ENCODE data around the gene TGFBR2.

TGFBR2 gene

DNA sequence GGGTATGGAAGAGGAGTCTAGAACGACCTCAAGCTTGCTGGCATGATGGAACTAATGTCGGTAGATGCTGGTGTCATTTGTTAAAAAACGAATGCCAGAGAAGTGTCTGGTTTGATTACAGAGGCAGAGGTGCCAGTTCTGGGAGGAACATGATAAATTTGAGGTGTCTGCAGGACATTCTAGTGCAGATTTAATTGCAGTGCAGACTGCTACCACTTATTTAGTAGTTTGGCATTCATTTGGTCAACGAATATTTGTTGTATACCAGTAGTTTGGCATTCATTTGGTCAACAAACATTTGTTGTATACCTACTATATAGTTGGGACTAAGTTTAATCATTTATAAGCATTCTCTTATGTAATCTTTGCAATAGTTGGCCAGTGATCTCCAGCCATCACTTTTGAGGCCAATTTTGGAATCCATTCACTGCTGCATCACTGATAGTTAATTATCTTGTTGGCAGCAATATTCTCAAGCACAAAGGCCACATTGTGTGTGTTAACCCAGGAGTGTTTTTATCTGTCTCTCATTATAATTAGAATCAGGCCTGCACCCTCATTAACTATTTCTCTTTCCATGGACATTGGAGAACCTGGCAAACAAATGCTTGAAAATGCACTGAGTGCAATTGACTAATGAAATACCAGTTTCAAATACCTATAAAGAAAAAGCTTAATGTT lies 19.5 kb upstream of the TGFBR2 start:
- TF ChIP-seq, protein P1, sequence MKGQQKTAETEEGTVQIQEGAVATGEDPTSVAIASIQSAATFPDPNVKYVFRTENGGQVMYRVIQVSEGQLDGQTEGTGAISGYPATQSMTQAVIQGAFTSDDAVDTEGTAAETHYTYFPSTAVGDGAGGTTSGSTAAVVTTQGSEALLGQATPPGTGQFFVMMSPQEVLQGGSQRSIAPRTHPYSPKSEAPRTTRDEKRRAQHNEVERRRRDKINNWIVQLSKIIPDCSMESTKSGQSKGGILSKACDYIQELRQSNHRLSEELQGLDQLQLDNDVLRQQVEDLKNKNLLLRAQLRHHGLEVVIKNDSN (IDR thresholded peaks at IDR 0.05), result no peak
- no peak for TF ChIP-seq RAD21 (IDR thresholded peaks at IDR 0.05; ENCODE audit: low read depth)
- no peak for TF ChIP-seq TCF12 (IDR thresholded peaks at IDR 0.05; ENCODE audit: low read depth)
- TF ChIP-seq NFIC (IDR thresholded peaks at IDR 0.05), result no peak
- TF ChIP-seq CREB1 (IDR thresholded peaks at IDR 0.05; ENCODE audit: low read depth), result no peak
- TF ChIP-seq CEBPB (IDR thresholded peaks at IDR 0.05), result no peak
- TF ChIP-seq, protein P2, sequence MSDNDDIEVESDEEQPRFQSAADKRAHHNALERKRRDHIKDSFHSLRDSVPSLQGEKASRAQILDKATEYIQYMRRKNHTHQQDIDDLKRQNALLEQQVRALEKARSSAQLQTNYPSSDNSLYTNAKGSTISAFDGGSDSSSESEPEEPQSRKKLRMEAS (IDR thresholded peaks at IDR 0.05), result no peak
- no peak for TF ChIP-seq EP300 (IDR thresholded peaks at IDR 0.05; ENCODE audit: borderline replicate concordance)
- TF ChIP-seq, protein P3, sequence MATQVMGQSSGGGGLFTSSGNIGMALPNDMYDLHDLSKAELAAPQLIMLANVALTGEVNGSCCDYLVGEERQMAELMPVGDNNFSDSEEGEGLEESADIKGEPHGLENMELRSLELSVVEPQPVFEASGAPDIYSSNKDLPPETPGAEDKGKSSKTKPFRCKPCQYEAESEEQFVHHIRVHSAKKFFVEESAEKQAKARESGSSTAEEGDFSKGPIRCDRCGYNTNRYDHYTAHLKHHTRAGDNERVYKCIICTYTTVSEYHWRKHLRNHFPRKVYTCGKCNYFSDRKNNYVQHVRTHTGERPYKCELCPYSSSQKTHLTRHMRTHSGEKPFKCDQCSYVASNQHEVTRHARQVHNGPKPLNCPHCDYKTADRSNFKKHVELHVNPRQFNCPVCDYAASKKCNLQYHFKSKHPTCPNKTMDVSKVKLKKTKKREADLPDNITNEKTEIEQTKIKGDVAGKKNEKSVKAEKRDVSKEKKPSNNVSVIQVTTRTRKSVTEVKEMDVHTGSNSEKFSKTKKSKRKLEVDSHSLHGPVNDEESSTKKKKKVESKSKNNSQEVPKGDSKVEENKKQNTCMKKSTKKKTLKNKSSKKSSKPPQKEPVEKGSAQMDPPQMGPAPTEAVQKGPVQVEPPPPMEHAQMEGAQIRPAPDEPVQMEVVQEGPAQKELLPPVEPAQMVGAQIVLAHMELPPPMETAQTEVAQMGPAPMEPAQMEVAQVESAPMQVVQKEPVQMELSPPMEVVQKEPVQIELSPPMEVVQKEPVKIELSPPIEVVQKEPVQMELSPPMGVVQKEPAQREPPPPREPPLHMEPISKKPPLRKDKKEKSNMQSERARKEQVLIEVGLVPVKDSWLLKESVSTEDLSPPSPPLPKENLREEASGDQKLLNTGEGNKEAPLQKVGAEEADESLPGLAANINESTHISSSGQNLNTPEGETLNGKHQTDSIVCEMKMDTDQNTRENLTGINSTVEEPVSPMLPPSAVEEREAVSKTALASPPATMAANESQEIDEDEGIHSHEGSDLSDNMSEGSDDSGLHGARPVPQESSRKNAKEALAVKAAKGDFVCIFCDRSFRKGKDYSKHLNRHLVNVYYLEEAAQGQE (IDR thresholded peaks at IDR 0.05; ENCODE audit: low read depth), result no peak

DNA sequence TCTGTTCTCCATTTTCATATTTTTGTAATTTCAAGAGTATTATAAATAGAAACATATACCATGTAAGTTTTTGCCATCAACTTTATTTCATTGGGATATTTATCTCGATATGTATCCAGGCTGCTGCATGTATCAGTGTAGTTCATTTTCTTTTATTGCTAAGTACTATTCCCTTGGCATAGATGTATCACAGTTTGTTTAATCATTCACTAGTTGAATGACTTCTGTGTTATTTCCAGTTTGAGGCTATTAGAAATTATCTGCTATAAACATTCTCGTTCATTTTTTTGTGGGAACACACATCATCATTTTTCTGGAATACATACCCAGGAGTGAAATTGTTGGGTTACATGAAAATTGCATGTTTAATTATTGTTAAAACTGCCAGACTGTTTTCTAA lies 18.5 kb upstream of the TGFBR2 start:
- TF ChIP-seq EGR1 (IDR thresholded peaks at IDR 0.05) (no peak), CREB1 (IDR thresholded peaks at IDR 0.05; ENCODE audit: low read depth) (no peak), TCF12 (IDR thresholded peaks at IDR 0.05; ENCODE audit: low read depth) (no peak), EP300 (IDR thresholded peaks at IDR 0.05; ENCODE audit: borderline replicate concordance) (no peak), YY1 (IDR thresholded peaks at IDR 0.05; ENCODE audit: low read depth) (no peak), TAF1 (IDR thresholded peaks at IDR 0.05; ENCODE audit: low read depth) (no peak), RAD21 (IDR thresholded peaks at IDR 0.05; ENCODE audit: low read depth) (no peak), NFIC (IDR thresholded peaks at IDR 0.05) (no peak), ZBTB7A (IDR thresholded peaks at IDR 0.05; ENCODE audit: low read depth) (no peak), CEBPB (IDR thresholded peaks at IDR 0.05) (no peak), TEAD4 (IDR thresholded peaks at IDR 0.05) (no peak)
- TF ChIP-seq, protein P3 (IDR thresholded peaks at IDR 0.05; ENCODE audit: low read depth), result no peak
- TF ChIP-seq, protein P2 (IDR thresholded peaks at IDR 0.05), result no peak
- TF ChIP-seq, protein P1 (IDR thresholded peaks at IDR 0.05), result no peak

DNA sequence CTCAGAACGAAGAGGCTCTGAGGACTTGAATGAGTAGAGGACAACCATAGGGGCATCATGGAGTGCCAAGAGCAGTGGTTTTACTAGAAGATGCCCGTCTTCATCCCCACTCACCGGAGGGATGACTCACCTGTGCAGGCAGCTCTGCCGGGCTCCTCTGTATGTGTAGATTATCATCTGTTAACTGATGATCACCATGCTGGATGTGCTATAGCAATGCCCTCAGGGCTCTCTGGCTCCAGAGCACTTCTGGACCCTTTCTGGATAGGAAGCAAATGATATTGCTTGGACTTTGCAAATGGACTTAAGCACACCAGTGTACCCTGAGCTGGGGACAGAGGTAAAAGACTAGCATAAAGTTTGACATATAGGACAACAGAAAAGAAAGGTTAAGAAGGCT lies 10.2 kb upstream of the TGFBR2 start:
- TF ChIP-seq RAD21 (IDR thresholded peaks at IDR 0.05; ENCODE audit: low read depth) (no peak), TEAD4 (IDR thresholded peaks at IDR 0.05) (no peak), CREB1 (IDR thresholded peaks at IDR 0.05; ENCODE audit: low read depth) (no peak), NFIC (IDR thresholded peaks at IDR 0.05) (no peak)
- TF ChIP-seq, protein P3 (IDR thresholded peaks at IDR 0.05; ENCODE audit: low read depth), result no peak

DNA sequence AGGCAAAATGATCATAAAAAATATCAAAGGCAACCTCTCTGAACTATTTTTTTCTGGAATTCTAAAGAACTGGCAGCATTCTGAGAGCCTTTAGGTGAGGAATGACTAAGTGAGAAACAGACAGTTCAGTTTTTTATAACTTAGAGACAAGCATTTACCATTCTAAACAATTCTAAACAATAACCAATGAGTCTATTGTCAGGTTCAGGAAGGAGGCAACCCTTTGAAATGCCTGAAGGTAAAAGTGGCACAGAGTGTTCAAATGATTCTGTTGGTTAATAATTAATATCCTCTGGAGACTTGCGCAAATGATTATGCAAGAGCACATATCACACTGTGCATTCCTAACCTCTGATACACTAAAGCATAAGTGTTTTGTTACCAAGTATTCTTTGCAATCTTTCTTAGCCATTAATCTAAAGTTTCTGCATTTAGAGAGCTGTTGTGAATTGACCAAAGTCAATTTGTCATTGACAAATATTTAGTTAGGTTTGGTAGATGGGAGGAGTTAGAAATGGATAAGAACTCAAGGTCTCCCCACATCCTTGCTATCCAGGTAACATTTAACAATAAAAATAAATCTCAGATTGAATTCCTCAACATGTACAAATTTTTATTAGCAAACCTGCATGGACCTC lies 9.2 kb upstream of the TGFBR2 start:
- TF ChIP-seq EP300 (IDR thresholded peaks at IDR 0.05; ENCODE audit: borderline replicate concordance) (peak; percentile 90), CEBPB (IDR thresholded peaks at IDR 0.05) (peak; percentile 100), NFIC (IDR thresholded peaks at IDR 0.05) (peak; percentile 36; the same call in 1 of the 2 replicates), TEAD4 (IDR thresholded peaks at IDR 0.05) (peak; percentile 91), ZBTB7A (IDR thresholded peaks at IDR 0.05; ENCODE audit: low read depth) (no peak), EGR1 (IDR thresholded peaks at IDR 0.05) (no peak), YY1 (IDR thresholded peaks at IDR 0.05; ENCODE audit: low read depth) (no peak), TAF1 (IDR thresholded peaks at IDR 0.05; ENCODE audit: low read depth) (no peak), FOXM1 (IDR thresholded peaks at IDR 0.05; ENCODE audit: borderline replicate concordance, low read depth) (peak; percentile 86), TCF12 (IDR thresholded peaks at IDR 0.05; ENCODE audit: low read depth) (peak; percentile 84)
- TF ChIP-seq, protein P1 (IDR thresholded peaks at IDR 0.05), result no peak
